GM12872 (cell line): Measurements from ENCODE around the gene KDM1A.

Experiments used
- CTCF ChIP-seq: IDR thresholded peaks from 3 replicates; pipeline ENCODE4 v1.5.1; 2011; ENCODE audit warnings: low read depth, mild to moderate bottlenecking, low read length, moderate library complexity; ENCODE audit not compliant: insufficient read depth

KDM1A gene

DNA sequence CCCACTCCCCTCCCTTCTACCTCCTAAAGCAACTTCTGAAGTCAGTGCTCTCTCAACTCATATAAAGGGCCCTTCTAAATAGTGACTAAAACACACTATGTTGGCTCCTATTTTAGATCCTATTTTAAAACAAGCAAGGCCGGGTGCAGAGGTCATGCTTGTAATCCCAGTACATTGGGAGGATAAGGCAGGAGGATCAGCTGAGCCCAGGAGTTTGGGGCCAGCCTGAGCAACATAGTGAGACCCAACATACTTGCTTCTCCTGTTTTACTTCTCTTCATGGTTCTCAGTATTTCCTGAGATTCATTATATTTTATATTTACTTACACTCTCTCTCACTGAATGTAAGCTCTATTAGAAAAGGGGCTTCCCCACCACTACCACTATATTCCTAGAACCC, 106.9 kb downstream of the KDM1A start:
- TF ChIP-seq CTCF, result no peak

DNA sequence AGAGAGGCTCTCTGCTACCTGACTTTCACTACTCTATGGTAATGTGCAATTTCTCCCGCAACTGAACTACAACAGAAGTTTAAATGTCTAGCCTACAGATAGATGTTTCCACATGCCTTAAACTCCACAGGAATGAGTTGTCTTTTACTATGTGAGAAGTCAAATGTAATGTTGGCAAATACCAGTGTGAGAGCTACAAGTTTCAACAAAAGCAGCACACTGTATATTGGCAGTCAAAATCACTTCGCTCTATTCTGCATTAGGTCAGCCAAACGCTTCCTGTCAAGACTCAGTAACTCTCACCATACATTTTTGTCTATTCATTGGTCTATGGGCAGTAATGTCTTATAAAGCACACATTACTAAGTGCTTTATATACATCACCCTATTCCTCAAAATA, 107.5 kb downstream of the KDM1A start:
- no peak for TF ChIP-seq CTCF

- TF ChIP-seq CTCF, result no peak
Observed at GRCh38 chr1:23129846-23130245, 110.6 kb downstream of the KDM1A start.

- TF ChIP-seq CTCF, result no peak
Observed at GRCh38 chr1:23132033-23132432, 112.8 kb downstream of the KDM1A start.
